ENCODE results near the gene SF1.

DNA sequence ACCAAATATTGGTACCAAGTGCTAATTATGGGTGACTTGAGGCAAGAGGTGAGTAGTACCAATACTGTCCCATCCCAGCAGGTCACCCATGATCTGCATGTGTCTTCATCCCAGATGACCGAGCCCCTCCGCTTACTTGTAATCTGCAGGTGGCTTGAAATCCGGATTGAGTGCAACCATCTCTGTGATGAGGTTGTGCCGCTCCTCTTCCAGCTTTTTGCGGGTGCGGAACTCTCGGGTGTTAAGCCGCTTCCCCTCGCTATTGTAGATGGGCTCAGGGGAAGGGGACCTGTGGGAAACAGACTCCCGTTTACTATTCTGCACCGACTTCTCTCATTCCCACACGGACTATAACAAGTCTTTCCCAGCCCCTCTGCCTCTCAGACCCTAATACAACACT lies 8.2 kb downstream of the SF1 start:
- TF ChIP-seq EZH2 (IDR thresholded peaks at IDR 0.05; ENCODE audit: insufficient read depth, poor library complexity, severe bottlenecking) (no peak), EZH2phosphoT487 (IDR thresholded peaks at IDR 0.05; ENCODE audit: insufficient read depth, low read depth) (no peak)
